HG03342 (cell line): Measurements from ENCODE around the gene HNF4A.
"Not testable (repeated sequence)": the region's sequence is repeated elsewhere in the genome, so short reads cannot be mapped to it uniquely, and the experiment has no call there.

ENCODE experiments used
- ATAC-seq: cut with Tn5 transposase; IDR thresholded peaks from one replicate; pipeline ENCODE4 v1.9.1; 2021; ENCODE audit warnings: mild to moderate bottlenecking, moderate library complexity; ENCODE audit not compliant: unreplicated experiment

The HNF4A gene

GRCh38 chr20:44355498-44356352 is at the start of gene HNF4A:
Gene HNF4A (plus strand): TSS chr20:44355699. CDS start chr20:44355805, 106 bp downstream.
- ATAC-seq = no peak

GRCh38 chr20:44306927-44307326 is 48.6 kb upstream of the HNF4A start:
- no peak for ATAC-seq

GRCh38 chr20:44309763-44310663 is 45.5 kb upstream of the HNF4A start:
- no peak for ATAC-seq

- peak; percentile 92 for ATAC-seq
These were observed 44.5 kb upstream of the HNF4A start, which contains the start of gene FITM2 for GRCh38 chr20:44310664-44311639. Gene FITM2 (minus strand): TSS chr20:44311202. CDS start chr20:44311148, 54 bp downstream.

- no peak for ATAC-seq
These were observed 40.6 kb upstream of the HNF4A start for GRCh38 chr20:44314870-44315269.

- ATAC-seq = no peak
These were observed 35.6 kb upstream of the HNF4A start for GRCh38 chr20:44319839-44320422.

GRCh38 chr20:44324343-44324742 is 31.2 kb upstream of the HNF4A start:
- no peak for ATAC-seq

- ATAC-seq = no peak
These were observed 28.9 kb upstream of the HNF4A start for GRCh38 chr20:44326391-44327159.

GRCh38 chr20:44327748-44328147 is 27.8 kb upstream of the HNF4A start:
- ATAC-seq = not testable (repeated sequence)

GRCh38 chr20:44328428-44328827 is 27.1 kb upstream of the HNF4A start:
- ATAC-seq = no peak

- no peak for ATAC-seq
These were observed 24.3 kb upstream of the HNF4A start for GRCh38 chr20:44331201-44331600.

- ATAC-seq = no peak
These were observed 21.2 kb upstream of the HNF4A start for GRCh38 chr20:44334306-44334705.

GRCh38 chr20:44334709-44335108 is 20.8 kb upstream of the HNF4A start:
- ATAC-seq = no peak

- no peak for ATAC-seq
These were observed 19.8 kb upstream of the HNF4A start for GRCh38 chr20:44335675-44336074.

GRCh38 chr20:44336086-44336485 is 19.4 kb upstream of the HNF4A start:
- ATAC-seq = no peak

GRCh38 chr20:44336725-44337380 is 18.6 kb upstream of the HNF4A start, which contains the start of gene R3HDML:
Gene R3HDML (plus strand): TSS chr20:44337043. CDS start chr20:44337158, 115 bp downstream.
- ATAC-seq = no peak

GRCh38 chr20:44342248-44342647 is 13.3 kb upstream of the HNF4A start:
- no peak for ATAC-seq

GRCh38 chr20:44343162-44343675 is 12.3 kb upstream of the HNF4A start:
- no peak for ATAC-seq
